Stromal cell of bone marrow (primary cell): ENCODE measurements around the gene COMMD8.

Experiments used
- DNase-seq: peaks from one replicate; pipeline ENCODE4 v3.0.0-alpha.2; 2012; ENCODE audit warnings: low read depth

COMMD8 gene

DNA sequence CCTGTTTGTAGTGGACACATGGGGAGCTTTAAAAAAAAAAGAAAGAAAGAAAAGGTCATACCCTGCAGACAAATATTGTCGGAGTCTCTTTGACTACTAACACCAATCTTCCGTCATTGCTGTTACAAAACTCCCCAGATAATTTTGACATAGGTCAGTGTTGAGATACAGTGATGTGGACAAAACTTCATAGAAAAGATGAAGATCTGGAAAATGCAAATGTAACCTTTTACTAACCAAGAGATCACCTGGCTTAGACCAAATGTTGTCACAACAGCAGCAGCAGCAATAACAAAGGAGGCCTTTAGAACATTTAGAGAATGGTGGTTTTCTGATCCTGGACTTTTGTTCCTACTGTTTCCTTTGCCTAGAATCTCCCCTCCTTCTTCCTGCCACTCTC, 8.1 kb upstream of the COMMD8 start:
- no peak for DNase-seq

DNA sequence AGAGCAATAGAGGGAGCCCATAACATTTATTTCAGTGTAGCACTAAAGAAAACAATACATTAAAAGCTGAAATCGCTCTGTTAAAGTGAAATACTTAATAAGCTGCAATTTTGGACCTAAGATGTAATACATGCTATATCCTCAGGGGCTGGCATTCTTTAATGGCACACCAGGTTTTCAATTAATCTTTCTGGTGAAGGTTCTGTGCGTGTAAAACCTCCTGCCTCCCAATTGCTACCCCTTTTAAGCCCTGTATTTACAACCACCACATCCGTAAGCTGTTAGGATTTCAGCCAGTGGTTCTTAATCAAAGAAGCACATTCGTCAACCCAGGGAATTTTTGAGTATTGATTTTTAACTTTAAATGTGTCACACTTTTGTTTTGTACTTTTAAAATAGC, 7.6 kb upstream of the COMMD8 start:
- DNase-seq: no peak

DNA sequence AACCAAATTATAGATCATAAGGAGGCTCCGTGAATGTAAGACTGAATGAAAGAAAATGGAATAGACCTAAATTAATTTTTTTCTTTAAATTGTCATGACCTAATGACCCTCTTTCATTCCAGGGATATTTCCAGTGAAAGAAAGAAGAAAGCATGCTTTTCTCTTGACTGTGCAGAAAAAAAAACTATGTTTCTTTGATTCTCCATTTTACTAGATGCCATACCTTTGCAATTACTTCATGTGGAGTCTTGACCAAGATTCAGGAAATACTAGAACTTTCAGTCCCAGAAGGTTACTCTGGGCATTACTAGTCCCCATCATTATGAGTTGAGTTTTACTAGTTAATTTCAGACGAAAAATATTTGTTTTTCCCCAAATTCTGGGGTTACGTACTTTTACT, 6.4 kb upstream of the COMMD8 start:
- DNase-seq: no peak

DNA sequence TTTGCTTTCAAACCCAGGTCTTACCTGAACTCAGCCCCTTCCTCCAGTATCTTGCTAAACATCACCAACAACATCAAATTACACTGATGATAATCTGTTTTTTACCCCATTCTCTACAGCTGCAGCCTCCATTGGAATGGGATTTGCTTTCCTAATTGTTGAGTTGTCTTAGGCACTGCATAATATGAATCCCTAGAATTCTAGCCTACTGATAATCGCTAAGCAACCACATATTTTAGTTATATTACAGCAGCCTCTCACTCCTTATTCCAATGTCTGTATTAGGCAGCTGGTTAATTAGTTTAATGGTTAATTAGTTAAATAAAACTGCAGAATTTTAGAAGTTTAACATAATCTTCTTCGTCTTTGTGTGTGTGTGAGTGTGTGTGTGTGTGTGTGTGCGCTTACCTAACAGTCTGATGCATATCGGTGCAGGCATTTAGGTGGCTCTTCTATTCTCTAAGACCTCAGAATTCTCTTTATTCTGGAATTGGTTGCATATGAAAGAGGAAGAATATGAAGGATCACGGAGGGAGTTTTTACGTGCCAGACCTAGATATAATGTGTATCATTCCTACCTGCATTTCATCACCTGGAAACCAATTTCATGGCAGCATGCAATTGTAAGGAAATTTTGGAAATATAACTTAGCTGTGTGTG, 5.3 kb upstream of the COMMD8 start:
- DNase-seq: no peak

DNA sequence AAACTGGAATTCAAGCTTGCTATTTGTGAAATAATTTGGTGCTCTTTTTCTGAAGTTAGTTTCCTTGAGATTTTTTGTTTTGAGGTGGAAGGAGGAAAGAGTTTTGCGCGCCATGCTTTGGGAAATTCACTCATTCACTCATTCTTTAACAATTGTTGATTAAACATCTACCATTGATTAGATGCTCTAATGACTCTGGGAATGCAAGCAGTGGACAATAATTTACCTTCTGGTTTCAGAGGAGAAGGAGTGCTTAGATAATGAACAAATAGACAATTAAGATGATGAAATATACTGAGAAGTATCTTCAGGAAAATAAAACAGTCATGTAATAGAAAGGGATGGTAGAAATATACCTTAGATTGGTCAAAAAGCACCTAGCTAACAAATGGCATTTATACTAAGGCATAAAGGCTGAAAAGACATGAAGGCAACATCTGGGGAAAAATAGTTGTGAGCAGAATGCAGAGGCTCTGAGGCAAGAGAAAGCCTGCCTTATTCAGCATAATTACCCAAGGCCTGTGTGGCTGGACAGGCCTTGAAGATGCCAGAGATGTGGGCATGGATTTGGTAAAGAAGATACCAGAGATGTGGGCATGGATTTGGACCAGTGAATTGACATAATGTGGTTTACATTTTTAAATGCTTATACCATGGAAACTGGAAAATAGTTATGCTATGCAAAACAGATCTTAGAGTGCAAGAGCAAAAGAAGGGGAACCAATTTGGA, 2.7 kb upstream of the COMMD8 start:
- no peak for DNase-seq

DNA sequence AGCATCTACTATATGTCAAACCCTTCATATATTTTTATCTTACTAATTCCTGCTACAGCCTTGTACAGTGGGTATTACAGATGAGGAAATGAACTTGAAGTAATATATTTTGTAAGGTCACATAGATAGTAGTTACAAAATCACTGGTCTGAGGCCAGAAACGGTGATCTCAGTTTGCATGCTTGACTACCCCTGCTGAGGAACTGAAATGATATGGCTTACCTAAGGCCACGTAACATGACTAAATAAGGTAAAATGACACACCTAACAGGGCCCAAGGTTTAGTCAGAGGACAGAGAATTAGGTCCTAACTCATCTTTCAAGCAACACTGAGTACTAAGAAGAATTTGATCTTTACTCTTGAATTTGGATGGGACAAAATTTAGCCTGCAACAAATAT, 1.5 kb upstream of the COMMD8 start:
- DNase-seq: no peak

DNA sequence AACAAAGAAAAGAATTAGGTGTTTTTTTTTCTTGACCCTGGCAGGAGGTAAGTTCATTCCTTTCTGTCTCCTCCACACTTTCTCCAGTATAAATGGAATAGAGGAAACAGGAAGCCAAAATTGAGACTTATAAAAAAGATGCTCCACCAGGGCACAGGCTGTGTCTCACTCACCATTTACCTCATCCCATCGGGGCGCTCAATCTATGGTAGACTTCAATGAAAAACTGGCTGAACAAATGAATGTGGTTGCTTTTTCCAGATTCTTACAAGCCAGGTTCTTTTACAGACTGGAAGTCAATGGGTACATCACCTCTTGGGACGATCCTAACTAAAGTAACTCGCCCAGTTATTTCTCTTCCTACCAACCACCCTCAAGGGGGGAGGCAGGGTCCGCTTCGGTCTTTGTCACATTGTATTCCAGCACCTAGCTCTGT, 685 bp downstream of the COMMD8 start:
- no peak for DNase-seq

DNA sequence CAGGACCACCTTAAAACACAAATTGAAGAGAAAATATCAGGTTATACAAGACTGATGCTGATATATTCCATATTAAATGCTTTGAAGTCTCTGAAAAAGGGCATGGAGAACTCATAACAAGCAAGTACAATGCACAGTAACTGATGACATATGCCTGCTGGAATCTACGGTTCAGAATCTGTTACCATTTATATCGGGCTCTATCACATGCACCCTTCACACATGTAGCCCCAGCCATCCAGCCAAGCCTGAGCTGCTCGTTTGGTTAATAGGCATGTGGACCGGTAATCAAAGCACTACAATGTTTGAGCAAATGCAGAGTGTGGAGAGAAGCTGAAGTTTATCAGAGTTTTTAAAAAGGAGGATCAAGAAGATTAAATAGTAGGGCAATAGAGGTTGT, 11.8 kb downstream of the COMMD8 start:
- DNase-seq: no peak

DNA sequence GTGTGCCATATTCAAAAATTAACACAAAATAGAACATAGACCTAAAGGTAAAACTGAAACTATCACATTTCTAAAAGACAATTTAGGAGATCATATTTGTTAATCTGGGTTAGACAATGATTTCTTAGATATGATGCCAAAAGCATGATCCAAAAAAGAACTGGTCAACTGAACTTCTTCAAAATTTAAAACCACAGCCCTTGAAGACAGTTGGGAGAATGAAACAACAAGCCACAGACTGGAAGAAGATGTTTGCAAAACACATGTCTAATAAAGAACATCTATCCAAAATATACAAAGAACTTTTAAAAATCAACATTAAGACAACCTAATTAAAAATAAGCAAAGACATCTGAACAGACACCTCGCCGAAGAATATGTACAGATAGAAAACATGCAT, 19.5 kb downstream of the COMMD8 start:
- DNase-seq: no peak

DNA sequence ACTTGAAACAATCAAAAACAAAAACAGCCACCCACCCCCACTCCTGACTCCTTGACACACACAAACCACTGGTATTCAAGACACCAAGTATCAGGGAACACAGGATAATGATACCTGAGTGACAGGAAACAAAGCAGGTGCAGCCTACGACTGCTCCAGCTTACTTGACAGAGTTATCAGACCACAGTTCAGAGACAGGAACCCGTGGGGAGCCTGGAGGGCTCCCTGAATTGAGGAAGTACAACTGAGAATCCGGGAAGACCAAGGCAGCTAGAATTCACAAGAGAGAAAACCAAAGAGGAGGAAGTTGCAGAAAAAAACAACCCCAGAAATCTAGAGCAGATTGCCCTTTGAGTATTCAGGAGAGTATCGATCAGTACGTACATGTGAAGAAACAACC, 20.5 kb downstream of the COMMD8 start:
- no peak for DNase-seq

DNA sequence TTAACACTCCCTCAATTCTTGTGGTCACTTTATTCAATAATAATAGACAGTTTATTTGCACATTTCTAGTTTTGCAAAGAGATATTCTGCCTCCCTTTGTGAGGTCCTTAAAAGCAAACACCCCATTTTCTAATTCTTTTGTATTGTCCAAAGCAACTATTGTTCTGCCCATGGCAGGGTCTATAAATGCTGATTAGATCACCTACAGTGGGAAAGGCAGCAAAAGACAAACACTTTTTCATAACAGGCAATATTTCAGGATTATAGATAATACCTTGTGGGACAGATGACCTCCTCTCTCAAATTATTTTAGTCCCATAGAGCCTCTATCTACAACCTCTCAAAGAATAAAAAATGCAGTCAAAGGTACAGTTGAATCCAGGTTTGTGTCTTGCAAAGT, 28.6 kb downstream of the COMMD8 start:
- no peak for DNase-seq

DNA sequence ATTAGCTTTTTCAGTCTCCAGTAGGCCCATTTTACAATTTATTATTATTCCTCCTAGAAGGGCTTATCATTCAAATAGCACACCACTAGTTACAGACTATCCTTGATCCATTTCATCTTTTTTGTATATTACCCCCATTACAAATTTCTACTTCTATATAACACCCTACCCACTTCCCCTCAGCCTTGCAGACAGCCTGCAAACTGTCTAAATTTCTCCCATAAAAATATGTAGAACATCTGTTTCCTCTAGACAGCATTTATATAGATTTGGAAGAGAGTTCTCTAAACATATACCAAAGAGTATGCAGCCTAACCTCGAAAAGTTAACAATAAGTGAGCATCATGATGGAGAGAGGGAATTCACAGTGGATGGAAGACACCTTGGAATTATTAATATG, 30.8 kb downstream of the COMMD8 start:
- DNase-seq: no peak

DNA sequence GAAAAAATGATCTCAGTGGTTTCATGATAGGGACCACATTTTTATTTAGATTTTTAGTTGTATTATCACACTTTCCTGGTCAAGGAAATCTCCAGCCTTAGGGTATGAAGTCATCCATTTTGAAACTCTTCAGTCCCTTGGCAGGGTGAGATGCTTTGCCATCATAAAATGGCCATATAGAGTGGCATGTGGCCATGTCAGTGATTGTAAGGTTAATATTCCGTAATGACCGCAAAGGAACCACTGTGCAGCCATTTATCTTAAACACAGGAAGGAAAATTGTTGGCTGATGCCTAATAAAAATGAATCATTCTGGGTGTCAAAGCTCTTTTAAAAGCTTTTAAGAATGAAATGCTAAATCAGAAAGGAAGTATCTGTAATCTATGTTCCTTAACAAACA, 35.6 kb downstream of the COMMD8 start:
- DNase-seq: no peak

DNA sequence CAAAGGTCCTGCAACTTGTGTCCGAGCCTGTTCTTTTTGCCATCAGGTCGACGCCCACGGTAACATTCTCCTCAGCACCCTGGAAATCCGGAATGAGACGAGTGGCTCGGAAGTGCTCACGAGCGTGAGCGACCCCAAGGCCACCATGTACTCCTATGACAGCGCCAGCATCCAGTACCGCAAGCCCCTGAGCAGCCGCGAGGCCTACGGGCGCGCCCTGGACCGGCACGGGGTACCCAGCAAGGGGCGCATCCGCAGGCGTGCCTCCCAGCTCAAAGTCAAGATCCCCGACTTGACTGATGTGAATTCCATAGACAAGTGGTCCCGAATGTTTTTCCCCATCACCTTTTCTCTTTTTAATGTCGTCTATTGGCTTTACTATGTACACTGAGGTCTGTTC, 37.9 kb downstream of the COMMD8 start:
- no peak for DNase-seq

DNA sequence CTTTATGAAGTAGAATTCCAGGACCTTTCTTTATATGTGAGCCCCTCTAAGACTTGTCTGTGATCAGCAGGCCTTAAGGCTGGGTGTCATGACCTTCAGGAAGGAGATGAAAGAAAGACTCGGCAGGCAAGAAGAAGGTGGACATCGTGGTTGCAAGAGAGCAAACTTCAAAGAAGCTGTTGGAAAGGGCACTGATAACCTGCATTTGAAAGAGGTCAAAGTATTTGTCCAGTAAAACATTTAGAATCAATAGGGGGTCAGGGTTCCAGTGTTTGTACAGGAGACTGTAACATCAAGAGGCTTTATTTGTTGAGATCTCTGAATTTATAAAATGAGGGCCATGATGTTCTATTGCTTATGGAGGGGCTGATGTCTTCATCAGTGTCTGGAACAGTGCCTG, 44.2 kb downstream of the COMMD8 start:
- DNase-seq: no peak

DNA sequence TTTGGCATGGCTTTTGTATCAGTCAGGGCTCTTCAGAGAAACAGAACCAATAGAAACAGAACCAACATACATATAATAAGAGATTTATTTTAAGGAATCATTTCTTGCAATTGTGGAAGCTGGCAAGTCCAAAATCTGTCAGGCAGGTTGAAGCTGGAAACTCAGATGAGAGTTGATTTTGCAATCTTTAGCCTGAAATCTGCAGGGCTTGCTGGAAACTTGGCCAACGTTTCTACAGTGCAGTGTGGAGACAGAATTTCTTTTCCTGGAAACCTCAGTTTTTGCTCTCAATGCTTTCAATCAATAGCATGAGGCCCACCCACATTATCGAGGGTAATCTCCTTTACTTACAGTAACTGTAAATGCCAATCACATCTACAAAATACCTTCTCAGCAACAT, 45.4 kb downstream of the COMMD8 start:
- DNase-seq: no peak

DNA sequence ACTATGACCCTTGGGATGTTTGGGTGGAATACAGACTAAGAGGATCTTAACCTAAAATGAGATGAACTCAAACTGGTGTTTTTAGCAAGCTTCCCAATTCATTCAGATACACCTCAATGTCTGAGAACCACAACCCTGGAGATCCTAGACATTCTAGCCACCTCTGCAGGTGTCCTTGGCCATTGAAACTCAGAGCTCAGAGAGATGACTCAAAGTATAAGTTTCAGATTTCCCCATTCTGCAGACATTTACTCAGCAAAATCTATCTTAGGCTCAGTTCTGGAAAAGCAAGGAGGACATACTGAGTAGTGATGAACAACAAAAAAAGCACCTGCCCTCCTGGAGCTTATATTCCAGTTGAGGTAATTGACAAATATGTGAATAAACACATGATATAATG, 47.8 kb downstream of the COMMD8 start:
- no peak for DNase-seq

DNA sequence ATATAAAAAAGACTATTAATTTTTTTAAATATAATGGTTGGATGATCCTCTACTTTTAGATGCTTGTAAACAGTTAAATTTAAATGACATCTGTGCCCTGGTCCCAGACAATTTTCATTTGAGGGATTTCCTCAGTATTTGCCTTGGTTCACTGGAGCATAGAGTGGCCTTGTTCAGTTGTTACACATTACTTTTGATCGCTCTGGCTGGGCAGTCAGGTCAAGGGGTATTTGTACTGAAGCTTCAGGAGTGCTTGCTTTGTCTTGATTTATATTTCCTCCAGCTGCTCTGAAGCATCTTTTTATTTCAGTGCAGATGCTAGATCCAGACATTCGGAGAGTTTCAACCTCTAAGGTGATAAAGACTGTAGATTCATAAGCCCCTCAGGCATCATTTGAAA, 50.0 kb downstream of the COMMD8 start:
- no peak for DNase-seq

DNA sequence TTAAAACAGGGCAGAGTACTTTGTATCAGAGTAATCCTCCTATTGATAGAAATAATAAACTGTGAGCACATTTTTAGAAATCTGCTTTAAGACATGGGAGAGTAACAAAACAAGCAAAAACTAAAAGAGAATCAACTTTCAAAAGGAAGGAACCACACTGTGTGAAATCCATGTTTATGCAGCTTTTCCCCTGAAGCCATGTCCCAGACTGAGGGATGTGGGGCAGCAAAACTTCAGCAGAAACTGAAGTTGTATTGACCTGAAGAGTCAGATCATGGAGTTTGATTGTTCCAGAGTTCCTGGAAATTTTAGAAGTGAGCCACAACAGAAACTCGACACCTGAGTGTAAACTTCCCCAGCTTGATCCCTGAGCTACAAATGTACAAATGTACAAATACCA, 53.2 kb downstream of the COMMD8 start:
- DNase-seq: no peak

DNA sequence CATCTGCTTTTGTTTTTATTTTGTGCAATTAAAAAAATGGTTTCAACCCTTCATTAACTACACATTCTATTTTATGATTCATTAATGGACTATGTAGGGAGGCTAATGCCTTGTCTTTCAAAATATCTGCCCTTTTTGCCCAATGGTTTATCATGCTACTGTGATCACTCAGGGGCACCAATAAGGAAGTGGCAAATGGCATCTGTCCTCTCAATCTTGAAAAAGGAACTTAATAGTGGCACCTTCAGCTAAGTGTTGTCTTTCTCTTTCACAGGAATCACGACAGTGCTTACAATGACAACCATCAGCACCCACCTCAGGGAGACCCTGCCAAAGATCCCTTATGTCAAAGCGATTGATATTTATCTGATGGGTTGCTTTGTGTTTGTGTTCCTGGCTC, 57.1 kb downstream of the COMMD8 start:
- no peak for DNase-seq
